Activated CD8-positive, alpha-beta memory T cell treated with anti-CD3 and anti-CD28 coated beads, Interleukin-2, amount 50 U/mL, for 24 hours (primary cell): ENCODE data around the gene CRTAP.
"Not testable (repeated sequence)": the region's sequence is repeated elsewhere in the genome, so short reads cannot be mapped to it uniquely, and the experiment has no call there.

ENCODE experiments used
- DNase-seq: peaks from one replicate; pipeline ENCODE4 v3.0.0-alpha.2; 2020; ENCODE audit errors: extremely low read depth

The CRTAP gene

DNA sequence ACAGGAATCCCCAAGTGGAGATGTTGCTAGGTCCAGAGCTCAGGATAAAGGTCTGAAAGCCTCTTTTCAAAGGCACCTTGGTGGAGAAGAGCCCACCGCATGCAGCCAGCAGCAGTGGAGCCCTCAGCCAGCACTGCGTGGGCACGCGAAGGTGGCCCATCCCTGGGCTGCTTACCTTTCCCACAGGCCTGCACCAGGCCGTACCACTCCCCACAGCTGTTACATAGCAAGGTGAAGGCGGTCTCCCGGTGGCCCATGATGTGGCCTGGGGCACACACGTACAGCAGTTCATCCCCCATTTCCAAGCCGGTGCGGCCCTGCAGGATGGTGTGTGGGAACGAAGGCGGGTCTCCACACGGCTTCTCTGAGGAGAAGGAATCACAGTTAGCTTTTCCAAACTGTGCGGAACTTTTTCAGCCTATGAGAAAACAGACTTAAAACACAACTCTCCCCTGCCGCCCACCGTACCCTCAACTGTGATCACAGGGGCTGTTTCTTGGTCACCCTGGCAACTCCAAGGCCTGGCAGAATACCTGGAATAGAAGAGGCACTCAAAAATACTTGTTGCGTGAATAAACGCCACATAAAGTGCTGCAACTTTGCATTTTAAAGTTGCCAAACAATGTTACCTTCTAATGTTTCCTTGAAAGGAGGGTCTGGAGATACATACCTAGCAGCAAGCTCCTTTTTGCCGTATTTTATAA, 61.0 kb downstream of the CRTAP start:
- no peak for DNase-seq

DNA sequence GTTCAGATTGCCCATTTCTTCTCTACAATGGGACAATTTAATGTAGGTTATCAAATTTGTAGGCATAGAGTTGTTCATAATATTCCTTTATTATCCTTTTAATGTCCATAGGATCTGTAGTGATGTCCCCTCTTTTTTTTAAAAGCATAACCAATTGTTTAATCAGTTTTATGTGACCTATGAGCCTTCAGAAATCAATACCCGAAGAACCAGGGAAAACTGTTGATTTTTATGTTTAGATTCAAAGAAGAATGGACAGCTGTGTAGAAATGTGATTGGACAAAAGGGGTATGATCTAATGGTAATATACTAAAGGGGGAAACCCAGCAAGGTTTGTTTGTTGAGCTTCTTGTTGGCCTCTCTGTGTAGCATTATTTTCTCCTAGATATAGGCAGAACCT, 65.3 kb downstream of the CRTAP start:
- DNase-seq = no peak

DNA sequence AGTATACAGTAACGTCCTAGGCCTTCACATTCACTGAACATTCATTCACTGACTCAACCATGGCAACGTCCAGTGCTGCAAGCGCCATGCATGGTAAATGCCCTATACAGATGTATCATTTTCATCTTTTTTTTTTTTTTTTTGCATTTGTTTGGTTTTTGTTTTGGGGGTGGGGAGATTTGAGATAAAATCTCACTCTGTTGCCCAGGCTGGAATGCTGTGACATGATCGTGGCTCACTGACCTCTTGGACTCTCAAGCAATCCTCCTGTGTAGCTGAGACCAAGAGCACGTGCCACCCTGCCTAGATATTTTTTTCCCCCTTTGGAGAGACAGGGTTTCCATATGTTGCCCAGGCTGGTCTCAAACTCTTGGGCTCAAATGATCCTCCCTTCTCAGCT, 67.4 kb downstream of the CRTAP start:
- DNase-seq = no peak

DNA sequence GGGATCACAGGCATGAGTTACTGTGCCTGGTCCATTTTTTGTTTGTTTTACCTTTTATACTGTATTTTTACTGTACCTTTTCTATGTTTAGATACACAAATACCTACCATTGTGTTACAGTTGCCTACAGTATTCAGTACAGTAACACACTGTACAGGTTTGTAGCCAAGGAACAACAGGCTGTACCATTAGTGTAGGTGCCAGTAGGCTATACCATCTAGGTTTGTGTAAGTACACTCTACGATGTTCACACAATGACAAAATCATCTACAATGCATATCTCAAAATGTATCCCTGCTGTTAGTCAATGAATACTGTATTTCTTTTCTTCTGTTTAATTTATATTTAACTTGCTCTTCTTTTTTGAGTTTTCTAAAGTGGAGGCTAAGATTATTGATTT, 67.8 kb downstream of the CRTAP start:
- DNase-seq = not testable (repeated sequence)

DNA sequence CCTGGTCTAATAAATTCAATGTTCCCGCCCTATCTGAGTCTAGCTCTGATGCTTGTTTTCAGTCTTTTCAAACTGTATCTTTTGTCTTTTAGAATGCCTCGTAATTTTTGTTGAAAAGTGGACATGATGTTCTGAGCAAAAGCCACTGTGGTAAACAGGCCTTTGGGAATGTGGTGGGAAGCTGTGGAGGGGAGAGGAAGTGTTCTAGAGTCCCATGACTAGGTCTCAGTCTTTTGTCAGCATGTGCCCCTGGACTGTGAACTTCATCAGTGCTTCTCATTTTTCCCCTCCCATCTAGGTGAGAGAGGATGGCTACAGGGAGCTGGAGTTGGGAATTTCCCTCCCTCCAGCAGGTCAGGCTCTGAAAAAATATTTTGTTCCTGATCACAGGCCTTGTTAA, 71.0 kb downstream of the CRTAP start:
- DNase-seq = no peak

DNA sequence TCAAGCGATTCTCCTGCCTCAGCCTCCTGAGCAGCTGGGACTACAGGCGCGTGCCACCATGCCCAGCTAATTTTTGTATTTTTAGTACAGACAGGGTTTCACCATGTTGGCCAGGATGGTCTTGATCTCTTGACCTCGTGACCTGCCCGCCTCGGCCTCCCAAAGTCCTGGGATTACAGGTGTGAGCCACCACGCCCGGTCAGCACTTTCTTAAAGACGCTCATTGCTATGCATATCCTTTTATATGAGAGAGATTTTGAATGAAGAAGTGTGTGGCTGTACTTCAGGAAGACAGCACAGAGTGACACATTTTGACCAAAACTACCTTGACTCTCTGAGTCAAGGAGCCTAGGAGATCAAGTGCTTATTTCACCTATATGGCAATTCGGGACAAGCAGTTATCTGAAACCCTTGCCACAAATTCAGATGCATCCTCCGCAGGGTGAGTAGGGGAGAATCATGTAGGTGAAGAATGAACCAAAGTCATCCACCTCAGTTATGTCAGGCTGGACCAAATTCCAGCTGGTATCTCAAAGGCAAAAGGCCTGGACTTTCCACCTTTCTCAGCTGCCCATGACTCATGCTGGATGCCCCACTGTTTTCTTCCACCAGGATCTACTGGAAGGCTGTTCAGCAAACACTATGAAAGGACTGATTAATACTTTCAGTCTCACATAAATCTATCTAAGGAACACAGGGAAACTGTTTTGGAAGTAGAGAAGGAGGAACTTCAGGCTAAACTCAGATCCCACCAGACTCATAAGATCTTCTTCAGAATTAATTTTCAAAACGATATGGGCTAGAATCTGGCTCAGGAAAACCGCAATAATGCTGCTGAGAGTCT, 72.9 kb downstream of the CRTAP start:
- DNase-seq = no peak

DNA sequence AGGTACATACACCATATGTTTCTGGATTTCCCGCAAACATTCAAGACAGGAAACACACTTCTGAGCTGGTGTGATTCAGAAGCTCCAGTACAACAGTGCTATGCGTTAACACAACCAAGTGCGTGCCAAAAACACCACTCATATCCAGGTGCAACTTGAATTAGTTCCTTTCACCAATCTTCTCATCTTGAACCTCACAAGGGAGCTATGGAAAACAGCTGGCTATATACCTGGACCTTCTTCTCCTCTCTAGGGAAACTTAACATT, 73.5 kb downstream of the CRTAP start:
- DNase-seq = no peak

DNA sequence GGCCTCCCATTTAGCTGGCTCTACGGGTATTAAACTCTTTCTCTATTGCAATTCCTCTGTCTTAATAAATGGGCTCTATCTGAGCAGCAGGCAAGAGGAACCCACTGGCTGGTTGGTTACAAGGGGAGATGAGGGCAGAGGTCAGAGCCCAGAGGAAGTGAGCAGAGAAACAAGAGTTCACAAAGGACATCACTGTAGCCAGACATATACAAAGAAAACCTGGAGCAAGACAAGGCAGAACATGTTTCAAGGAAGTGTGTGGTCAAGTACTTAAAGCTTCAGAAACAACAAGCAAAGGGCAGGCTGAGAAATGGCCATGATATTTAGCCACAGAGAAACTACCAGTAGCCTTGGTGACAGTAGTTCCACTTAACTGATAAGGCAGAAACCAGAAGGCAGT, 80.5 kb downstream of the CRTAP start:
- no peak for DNase-seq

DNA sequence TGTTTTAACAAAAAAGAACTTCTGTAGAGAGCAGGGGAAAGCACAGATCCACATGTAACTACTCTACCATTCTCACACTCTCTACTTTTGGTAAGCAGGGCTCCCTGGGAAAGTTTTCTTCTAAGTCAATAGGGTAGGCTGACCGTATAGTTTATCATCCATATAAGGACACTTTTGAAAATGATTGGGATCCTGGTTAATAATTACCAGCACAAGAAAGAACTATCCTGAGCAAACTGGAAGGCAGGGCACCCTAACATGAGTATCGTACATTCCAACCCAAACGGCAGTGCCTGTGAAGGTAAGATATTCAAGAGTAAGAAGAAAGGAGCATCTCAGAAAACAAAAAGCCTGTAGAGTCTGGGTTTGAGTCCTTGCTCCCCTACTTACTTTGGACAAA, 82.7 kb downstream of the CRTAP start:
- no peak for DNase-seq
